T47D (cell line): ENCODE data around the gene FAH.
A peak's percentile ranks its signal among the peaks of the same experiment; 100 is the strongest.

ENCODE experiments used
- DNase-seq, 2 experiments: peaks; one replicate each; pipeline versions ENCODE4 v3.0.0 to v3.0.0-alpha.2; 2011 to 2012; ENCODE audit warnings: low read depth in 1 of 2, low spot score in 1 of 2
- JUND ChIP-seq: IDR thresholded peaks from 2 replicates; pipeline ENCODE4 v1.6.1; 2012; ENCODE audit warnings: low read depth
- in situ Hi-C: cut with HindIII; loops from 2 replicates; pipeline ENCODE4 v1.10.0; 2016; ENCODE audit warnings: low sequenced_read_pairs, low pct_unique_long_range_greater_than_20kb

The FAH gene

GRCh38 chr15:80168421-80168820, 15.6 kb downstream of the FAH start:
- in situ Hi-C loops = no loop called here
- no peak for TF ChIP-seq JUND
- DNase-seq = no peak

- no peak for DNase-seq
- in situ Hi-C loops = no loop called here
- no peak for TF ChIP-seq JUND
Measured at GRCh38 chr15:80169768-80170357, 17.1 kb downstream of the FAH start.

GRCh38 chr15:80170596-80170995, 17.8 kb downstream of the FAH start:
- no peak for TF ChIP-seq JUND
- in situ Hi-C loops = no loop called here
- DNase-seq = no peak

GRCh38 chr15:80171787-80172186, 19.0 kb downstream of the FAH start:
- DNase-seq = no peak
- in situ Hi-C loops = no loop called here
- TF ChIP-seq JUND = no peak

GRCh38 chr15:80172401-80172800, 19.6 kb downstream of the FAH start:
- no peak for DNase-seq
- in situ Hi-C loops = no loop called here
- no peak for TF ChIP-seq JUND

GRCh38 chr15:80173022-80173759, 20.4 kb downstream of the FAH start:
- in situ Hi-C loops = no loop called here
- peak; percentile 47 to 87 for DNase-seq
- no peak for TF ChIP-seq JUND

- in situ Hi-C loops = no loop called here
- DNase-seq = peak; percentile 28 to 67
- TF ChIP-seq JUND = peak; percentile 23; the same call in 1 of the 2 replicates
Measured at GRCh38 chr15:80174017-80174746, 21.4 kb downstream of the FAH start.

GRCh38 chr15:80175436-80175835, 22.6 kb downstream of the FAH start:
- TF ChIP-seq JUND = no peak
- in situ Hi-C loops = no loop called here
- DNase-seq = no peak

GRCh38 chr15:80176443-80176842, 23.6 kb downstream of the FAH start:
- DNase-seq = no peak
- in situ Hi-C loops = no loop called here
- TF ChIP-seq JUND = no peak

- in situ Hi-C loops = no loop called here
- no peak for TF ChIP-seq JUND
- DNase-seq = no peak
Measured at GRCh38 chr15:80177156-80177555, 24.4 kb downstream of the FAH start.

GRCh38 chr15:80179025-80179759, 26.4 kb downstream of the FAH start:
- no peak for TF ChIP-seq JUND
- peak in 1 of 2 experiments; percentile 26 for DNase-seq
- in situ Hi-C loops = no loop called here

GRCh38 chr15:80179935-80180334, 27.1 kb downstream of the FAH start:
- no peak for DNase-seq
- in situ Hi-C loops = no loop called here
- no peak for TF ChIP-seq JUND
